Calu3 (cell line): ENCODE data around the gene PLEKHM1. TPM values are rescaled to one million over a fixed set of nuclear protein-coding genes. Genes with fewer than 3 reads are reported as not detected.

ENCODE experiments used
- BruUV-seq: library from RNA; stranded (reverse); fragments of 400-500 nt; replicated peaks from 2 replicates; lab custom pipeline; 2021; lab: Mats Ljungman, UMichigan
- CTCF ChIA-PET: fragments of 300-600 bp; sonication (Branson Sonifier 250); formaldehyde crosslinking; loops from one replicate; lab custom pipeline; 2022; ENCODE audit warnings: antibody characterized with exemption; lab: Charles Lee
- DNase-seq: peaks from one replicate; pipeline ENCODE4 v3.0.0; 2022
- H3K27ac Mint-ChIP-seq: one replicate; pipeline ENCODE4 v1.8.0; 2022; ENCODE audit warnings: mixed read lengths; ENCODE audit not compliant: unreplicated experiment
- H3K27me3 Mint-ChIP-seq: one replicate; pipeline ENCODE4 v1.8.0; 2022; ENCODE audit warnings: mixed read lengths; ENCODE audit not compliant: unreplicated experiment
- H3K36me3 Mint-ChIP-seq: one replicate; pipeline ENCODE4 v1.8.0; 2022; ENCODE audit warnings: mild to moderate bottlenecking, moderate library complexity, mixed read lengths; ENCODE audit not compliant: insufficient read depth, unreplicated experiment
- H3K4me1 Mint-ChIP-seq: one replicate; pipeline ENCODE4 v1.8.0; 2022; ENCODE audit warnings: mild to moderate bottlenecking, low read depth, mixed read lengths; ENCODE audit not compliant: unreplicated experiment
- H3K4me3 Mint-ChIP-seq: one replicate; pipeline ENCODE4 v1.8.0; 2022; ENCODE audit warnings: mild to moderate bottlenecking, low read depth, moderate library complexity, mixed read lengths; ENCODE audit not compliant: unreplicated experiment
- H3K9me3 Mint-ChIP-seq: one replicate; pipeline ENCODE4 v1.8.0; 2022; ENCODE audit warnings: low read depth, mixed read lengths; ENCODE audit not compliant: unreplicated experiment
- CTCF ChIP-seq: fragments of 200-600 bp; IDR thresholded peaks from one replicate; pipeline ENCODE4 v1.8.0; 2022; ENCODE audit warnings: antibody characterized with exemption; ENCODE audit not compliant: unreplicated experiment
- intact Hi-C: fragments of 100-400 bp; cut with micrococcal nuclease; formaldehyde crosslinking; loops from one replicate; pipeline ENCODE4 v1.10.0; 2022; ENCODE audit not compliant: unreplicated experiment
- total RNA-seq: library from RNA; stranded (reverse); gene quantifications from 2 replicates; pipeline ENCODE4 v1.2.3, GENCODE V29; 2022

Gene PLEKHM1
- total RNA-seq, 1 experiment from 2014 or later = 82.4 TPM

- no peak for TF ChIP-seq CTCF
- no peak for DNase-seq
- no peak overlapping the region for H3K4me3 Mint-ChIP-seq
- intact Hi-C loops = loop anchor here (5.0 to 10.0 kb wide), 2 partner anchors 157 to 245 kb away; partner anchors contain the start of gene HEXIM1
- peaks cover 28% of the 10 kb centered on the region for H3K4me1 Mint-ChIP-seq
- BruUV-seq = no TSS peak
- no peak overlapping the region for H3K27ac Mint-ChIP-seq
- peaks cover 30% of the 10 kb centered on the region for H3K36me3 Mint-ChIP-seq
- H3K27me3 Mint-ChIP-seq = peaks cover 22% of the 10 kb centered on the region
- no peaks in the 10 kb centered on the region for H3K9me3 Mint-ChIP-seq
- CTCF ChIA-PET = interaction anchor here (0.8 to 1.6 kb wide), 3 partner anchors 19 to 254 kb away, joined by 3 to 12 read pairs (median 4); partner anchors contain the start of gene ACBD4
Measured at GRCh38 chr17:45389354-45389753, 101.2 kb downstream of the PLEKHM1 start.

GRCh38 chr17:45388604-45389325, 101.8 kb downstream of the PLEKHM1 start:
- no peak overlapping the region for H3K27ac Mint-ChIP-seq
- DNase-seq = no peak
- H3K36me3 Mint-ChIP-seq = peaks cover 27% of the 10 kb centered on the region
- intact Hi-C loops = loop anchor here (5.0 to 10.0 kb wide), 2 partner anchors 156 to 244 kb away; partner anchors contain the start of gene HEXIM1
- TF ChIP-seq CTCF = no peak
- H3K9me3 Mint-ChIP-seq = no peaks in the 10 kb centered on the region
- CTCF ChIA-PET = interaction anchor here (0.6 to 1.6 kb wide), 7 partner anchors 8 to 112 kb away, joined by 3 to 12 read pairs (median 4); no protein-coding TSS in a partner anchor
- BruUV-seq = no TSS peak
- H3K4me3 Mint-ChIP-seq = no peak overlapping the region
- peaks cover 22% of the 10 kb centered on the region for H3K27me3 Mint-ChIP-seq
- H3K4me1 Mint-ChIP-seq = peaks cover 34% of the 10 kb centered on the region

- intact Hi-C loops = loop anchor here (5.0 to 10.0 kb wide), 2 partner anchors 155 to 243 kb away; partner anchors contain the start of gene HEXIM1
- no peak overlapping the region for H3K27ac Mint-ChIP-seq
- H3K36me3 Mint-ChIP-seq = peaks cover 17% of the 10 kb centered on the region
- H3K4me1 Mint-ChIP-seq = peaks cover 35% of the 10 kb centered on the region
- peaks cover 22% of the 10 kb centered on the region for H3K27me3 Mint-ChIP-seq
- H3K4me3 Mint-ChIP-seq = no peak overlapping the region
- DNase-seq = no peak
- no TSS peak for BruUV-seq
- CTCF ChIA-PET = interaction anchor here (0.8 to 1.5 kb wide), 3 partner anchors 9 to 44 kb away, joined by 3 to 5 read pairs (median 3); no protein-coding TSS in a partner anchor
- TF ChIP-seq CTCF = no peak
- H3K9me3 Mint-ChIP-seq = no peaks in the 10 kb centered on the region
Measured at GRCh38 chr17:45387739-45388138, 102.8 kb downstream of the PLEKHM1 start.

GRCh38 chr17:45386178-45386577, 104.3 kb downstream of the PLEKHM1 start:
- intact Hi-C loops = loop anchor here (5.0 to 10.0 kb wide), 2 partner anchors 154 to 241 kb away; partner anchors contain the start of gene HEXIM1
- H3K4me1 Mint-ChIP-seq = peaks cover 35% of the 10 kb centered on the region
- CTCF ChIA-PET = interaction anchor here (0.6 to 2.7 kb wide), 8 partner anchors 13 to 167 kb away, joined by 3 to 49 read pairs (median 10); no protein-coding TSS in a partner anchor
- no peak for TF ChIP-seq CTCF
- H3K27ac Mint-ChIP-seq = no peak overlapping the region
- BruUV-seq = no TSS peak
- peaks cover 22% of the 10 kb centered on the region for H3K27me3 Mint-ChIP-seq
- no peak for DNase-seq
- no peaks in the 10 kb centered on the region for H3K9me3 Mint-ChIP-seq
- no peak overlapping the region for H3K4me3 Mint-ChIP-seq
- peaks cover 9% of the 10 kb centered on the region for H3K36me3 Mint-ChIP-seq

Other genes with a start within 250 kb of the PLEKHM1 start
- 0.85 and 0.88 TPM in 2 replicates for gene SPATA32, start 228.6 kb downstream of the PLEKHM1 start, total RNA-seq
- gene MAP3K14, start 173.7 kb downstream of the PLEKHM1 start, total RNA-seq = 26.7 and 33.2 TPM in 2 replicates
- gene ARHGAP27, start 57.9 kb downstream of the PLEKHM1 start, total RNA-seq = 104 and 125 TPM in 2 replicates